Measurements from ENCODE around the gene TTI1.

The TTI1 gene

GRCh38 chr20:38075161-38075998, 42.1 kb upstream of the TTI1 start:
- ChIA-PET CTCF (interaction anchor here (0.7 to 24.2 kb wide), 12 partner anchors 8 to 511 kb away, joined by 3 to 521 read pairs (median 8); no protein-coding TSS in a partner anchor), POLR2A (no interaction called here)
- H3K4me3 ChIP-seq (ENCODE audit: low read depth, low read length) = no peak overlapping the region
- DNase-seq (ENCODE audit: low read depth, low spot score) = no peak
- no peak for TF ChIP-seq CTCF (IDR thresholded peaks at IDR 0.05; ENCODE audit: insufficient read depth, low read length, missing control alignments)

GRCh38 chr20:38073307-38074071, 40.2 kb upstream of the TTI1 start:
- peak; percentile 57 for TF ChIP-seq CTCF (IDR thresholded peaks at IDR 0.05; ENCODE audit: insufficient read depth, low read length, missing control alignments)
- H3K4me3 ChIP-seq (ENCODE audit: low read depth, low read length) = no peak overlapping the region
- ChIA-PET POLR2A (interaction anchor here (0.8 to 1.6 kb wide), 6 partner anchors 11 to 148 kb away, joined by 3 to 8 read pairs (median 5); no protein-coding TSS in a partner anchor), CTCF (interaction anchor here (0.6 to 24.2 kb wide), 51 partner anchors 10 to 784 kb away, joined by 3 to 521 read pairs (median 6); partner anchors contain the start of genes MANBAL and TGM2)
- DNase-seq (ENCODE audit: low read depth, low spot score) = peak; percentile 93

DNA sequence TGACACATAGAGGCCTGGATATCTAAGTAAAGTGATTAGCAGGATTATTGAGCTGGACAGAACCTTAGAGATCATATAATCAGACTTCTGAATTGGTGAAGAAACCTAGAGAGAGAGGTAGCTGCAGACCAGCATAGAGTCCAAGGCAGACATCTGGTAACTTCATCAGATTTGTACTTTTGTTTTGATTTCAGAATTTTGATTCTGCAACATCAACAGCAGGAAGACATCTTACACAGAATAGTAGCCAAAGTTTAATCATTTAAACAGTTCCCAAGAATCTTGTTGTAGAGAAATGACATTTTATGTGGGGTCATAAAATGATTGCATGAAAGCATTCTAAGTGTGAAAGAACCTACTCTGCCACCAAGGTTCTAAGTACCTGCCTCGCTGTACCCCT, 39.6 kb upstream of the TTI1 start:
- POLR2A ChIA-PET = interaction anchor here (0.8 to 1.6 kb wide), 6 partner anchors 12 to 148 kb away, joined by 3 to 8 read pairs (median 5); no protein-coding TSS in a partner anchor
- no peak for TF ChIP-seq CTCF (IDR thresholded peaks at IDR 0.05; ENCODE audit: insufficient read depth, low read length, missing control alignments)
- CTCF ChIA-PET = interaction anchor here (0.6 to 24.2 kb wide), 48 partner anchors 9 to 784 kb away, joined by 3 to 521 read pairs (median 6); partner anchors contain the start of genes MANBAL and TGM2
- H3K4me3 ChIP-seq (ENCODE audit: low read depth, low read length) = no peak overlapping the region
- DNase-seq (ENCODE audit: low read depth, low spot score) = no peak

GRCh38 chr20:38067717-38068365, 34.6 kb upstream of the TTI1 start:
- H3K4me3 ChIP-seq (ENCODE audit: low read depth, low read length) = no peak overlapping the region
- no peak for TF ChIP-seq CTCF (IDR thresholded peaks at IDR 0.05; ENCODE audit: insufficient read depth, low read length, missing control alignments)
- no peak for DNase-seq (ENCODE audit: low read depth, low spot score)
- POLR2A ChIA-PET = no interaction called here
- CTCF ChIA-PET = interaction anchor here (1.0 to 31.9 kb wide), 3 partner anchors 10 to 157 kb away, joined by 3 to 1143 read pairs (median 39); no protein-coding TSS in a partner anchor

- CTCF ChIA-PET = interaction anchor here (1.0 to 31.9 kb wide), 4 partner anchors 10 to 503 kb away, joined by 3 to 1143 read pairs (median 21); no protein-coding TSS in a partner anchor
- no peak for DNase-seq (ENCODE audit: low read depth, low spot score)
- H3K4me3 ChIP-seq (ENCODE audit: low read depth, low read length) = no peak overlapping the region
- POLR2A ChIA-PET = no interaction called here
- no peak for TF ChIP-seq CTCF (IDR thresholded peaks at IDR 0.05; ENCODE audit: insufficient read depth, low read length, missing control alignments)
Measured at GRCh38 chr20:38066969-38067716, 33.9 kb upstream of the TTI1 start.

Data from AG04449 (cell line).